Measurements from ENCODE around the gene CELF4. TPM values are rescaled to one million over a fixed set of nuclear protein-coding genes. Genes with fewer than 3 reads are reported as not detected.

CELF4 gene
- total RNA-seq, 8 experiments from 2014 or later, result 3.0 to 59.9 (median 38.7) TPM

DNA sequence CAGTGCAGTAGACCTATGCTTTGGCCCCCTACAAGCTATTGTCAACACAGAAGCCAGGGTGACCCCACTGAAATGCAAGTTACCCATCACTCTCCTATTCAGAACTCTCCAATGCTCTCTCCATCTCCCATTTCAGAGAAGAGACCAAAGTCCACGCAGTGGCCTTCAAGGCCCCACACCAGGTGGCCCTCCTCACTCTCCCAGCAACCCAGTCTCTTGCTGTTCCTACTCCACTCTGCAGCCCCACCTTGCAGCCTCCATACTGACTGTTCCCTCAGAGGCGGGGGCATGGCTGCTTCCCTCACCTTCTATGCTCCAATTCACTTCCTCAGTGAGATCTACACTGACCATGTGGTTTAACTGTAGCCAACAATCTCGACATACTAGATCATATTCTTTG, 313.3 kb downstream of the CELF4 start:
- H3K27ac ChIP-seq, result no peak overlapping the region
- no peak overlapping the region for H3K4me3 ChIP-seq
- 30 to 100% (median 71%) methylated on average over 1 to 3 of the region's 3 CpGs; no CpG with 5 or more reads in 2 of the 10 experiments for WGBS, 10 experiments
- ATAC-seq (replicated peaks in 6 of 8), result no peak
- peaks cover 9 to 11% of the 10 kb centered on the region in 2 donors for H3K4me1 ChIP-seq (replicated peaks in 1 of 2)
- in situ Hi-C loops (cut with MboI; ENCODE audit: low pct_unique_long_range_greater_than_20kb in 2 of 9, low sequenced_read_pairs in 9 of 9, unreplicated experiment in 9 of 9), result no loop called here

DNA sequence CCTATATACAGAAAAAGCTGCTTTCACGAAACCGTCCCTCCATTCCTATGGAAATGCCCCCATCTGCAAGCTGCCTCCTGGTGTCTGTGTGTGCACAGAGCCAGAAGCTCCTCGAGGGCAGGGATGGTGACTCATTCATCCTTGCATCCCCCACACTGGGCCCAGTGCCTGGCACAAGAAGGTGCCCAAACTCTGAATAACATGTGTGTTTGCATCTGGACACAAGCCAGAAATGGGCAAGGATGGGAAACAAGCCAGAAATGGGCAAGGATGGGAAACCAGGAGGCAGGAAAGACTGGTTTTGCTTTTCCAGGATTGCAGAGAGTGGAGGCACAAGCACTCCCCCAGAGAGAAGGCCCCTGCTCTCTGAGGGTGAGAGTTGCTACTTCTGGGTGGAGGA, 313.9 kb downstream of the CELF4 start:
- Histone ChIP-seq H3K4me1 (replicated peaks in 1 of 2) (peaks cover 9 to 11% of the 10 kb centered on the region in 2 donors), H3K4me3 (no peak overlapping the region), H3K27ac (no peak overlapping the region)
- in situ Hi-C loops (cut with MboI; ENCODE audit: low pct_unique_long_range_greater_than_20kb in 2 of 9, low sequenced_read_pairs in 9 of 9, unreplicated experiment in 9 of 9), result no loop called here
- ATAC-seq (replicated peaks in 6 of 8), result no peak
- 65 to 100% (median 67%) methylated on average over 2 to 3 of the region's 3 CpGs; no CpG with 5 or more reads in 7 of the 10 experiments for WGBS, 10 experiments

- in situ Hi-C loops (cut with MboI; ENCODE audit: low pct_unique_long_range_greater_than_20kb in 2 of 9, low sequenced_read_pairs in 9 of 9, unreplicated experiment in 9 of 9), result loop anchor here in 1 of 9 experiments (25.0 kb wide), 1 partner anchor 238 kb away; no protein-coding TSS in a partner anchor
- Histone ChIP-seq H3K4me1 (replicated peaks in 1 of 2) (peaks cover 9 to 11% of the 10 kb centered on the region in 2 donors), H3K27ac (no peak overlapping the region), H3K4me3 (no peak overlapping the region)
- WGBS, 10 experiments, result 78 to 100% (median 90%) methylated on average over 1 to 5 of the region's 6 CpGs; no CpG with 5 or more reads in 5 of the 10 experiments
- ATAC-seq (replicated peaks in 6 of 8), result peak in 1 of 8 experiments; percentile 9
Measured at GRCh38 chr18:37249895-37250618, 315.5 kb downstream of the CELF4 start.

DNA sequence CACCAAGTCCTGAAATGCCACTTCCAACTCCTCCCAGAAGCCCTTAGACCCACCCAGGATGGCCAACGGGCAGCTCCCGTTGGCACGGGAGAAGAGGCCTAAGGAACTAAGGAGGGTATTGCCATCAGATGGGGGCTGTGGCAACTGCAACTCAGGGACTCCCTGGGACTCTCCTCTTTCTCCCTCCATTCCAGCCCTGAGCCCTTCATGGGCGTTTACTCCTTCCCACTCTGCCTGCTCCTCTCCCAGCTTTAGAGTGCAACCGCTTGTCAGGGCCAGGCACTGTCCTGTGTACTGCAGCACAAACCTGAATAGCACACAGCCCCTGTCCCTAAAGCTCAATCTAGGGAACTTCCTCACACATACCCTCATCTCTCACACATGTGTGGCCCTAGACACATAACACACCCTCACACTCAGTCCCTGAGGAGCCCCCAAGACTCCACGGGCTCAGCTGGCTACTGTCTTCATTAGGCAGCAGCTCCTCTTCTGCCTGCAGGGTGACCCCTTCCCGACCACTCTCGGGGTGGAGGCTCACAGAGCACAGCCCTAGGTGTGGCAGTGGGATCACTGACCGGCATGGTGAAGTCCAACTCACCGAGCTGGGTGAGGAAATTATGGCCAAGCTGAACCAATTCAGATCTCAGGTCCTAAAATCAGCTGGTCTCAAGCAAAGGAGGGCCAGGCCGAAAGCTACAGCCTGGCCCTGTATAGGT, 316.3 kb downstream of the CELF4 start:
- no peak for ATAC-seq (replicated peaks in 6 of 8)
- in situ Hi-C loops (cut with MboI; ENCODE audit: low pct_unique_long_range_greater_than_20kb in 2 of 9, low sequenced_read_pairs in 9 of 9, unreplicated experiment in 9 of 9), result loop anchor here in 1 of 9 experiments (25.0 kb wide), 1 partner anchor 237 kb away; no protein-coding TSS in a partner anchor
- 14 to 80% (median 65%) methylated on average over 1 to 8 of the region's 11 CpGs; no CpG with 5 or more reads in 3 of the 10 experiments for WGBS, 10 experiments
- Histone ChIP-seq H3K4me1 (replicated peaks in 1 of 2) (peaks cover 7 to 11% of the 10 kb centered on the region in 2 donors), H3K27ac (no peak overlapping the region), H3K4me3 (no peak overlapping the region)

DNA sequence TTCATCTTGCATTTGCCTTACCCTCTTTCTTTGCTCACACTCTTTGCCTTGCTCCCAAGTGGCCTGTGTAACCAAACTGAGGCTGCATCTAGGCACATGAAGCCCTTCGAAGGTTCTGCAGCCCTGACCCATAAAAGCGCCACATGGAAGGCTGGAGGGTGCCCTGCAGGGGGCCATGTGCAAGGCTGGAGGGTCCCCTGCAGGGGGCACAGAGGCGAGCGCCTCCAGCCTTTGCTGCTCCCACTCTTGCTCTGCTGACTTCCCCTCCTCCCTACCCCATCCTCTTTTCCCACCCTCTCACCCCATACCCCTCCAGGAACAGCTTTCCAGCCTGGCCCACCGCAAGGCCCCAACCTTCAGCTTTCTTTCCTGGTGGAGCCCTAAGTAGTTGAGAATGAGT, 317.3 kb downstream of the CELF4 start:
- WGBS, 10 experiments, result 83% methylated on average over 2 of the region's 5 CpGs; no CpG with 5 or more reads in 9 of the 10 experiments
- ATAC-seq (replicated peaks in 6 of 8), result no peak
- in situ Hi-C loops (cut with MboI; ENCODE audit: low pct_unique_long_range_greater_than_20kb in 2 of 9, low sequenced_read_pairs in 9 of 9, unreplicated experiment in 9 of 9), result loop anchor here in 1 of 9 experiments (25.0 kb wide), 1 partner anchor 236 kb away; no protein-coding TSS in a partner anchor
- H3K4me3 ChIP-seq, result no peak overlapping the region
- H3K4me1 ChIP-seq (replicated peaks in 1 of 2), result peaks cover 6 to 7% of the 10 kb centered on the region in 2 donors
- no peak overlapping the region for H3K27ac ChIP-seq

DNA sequence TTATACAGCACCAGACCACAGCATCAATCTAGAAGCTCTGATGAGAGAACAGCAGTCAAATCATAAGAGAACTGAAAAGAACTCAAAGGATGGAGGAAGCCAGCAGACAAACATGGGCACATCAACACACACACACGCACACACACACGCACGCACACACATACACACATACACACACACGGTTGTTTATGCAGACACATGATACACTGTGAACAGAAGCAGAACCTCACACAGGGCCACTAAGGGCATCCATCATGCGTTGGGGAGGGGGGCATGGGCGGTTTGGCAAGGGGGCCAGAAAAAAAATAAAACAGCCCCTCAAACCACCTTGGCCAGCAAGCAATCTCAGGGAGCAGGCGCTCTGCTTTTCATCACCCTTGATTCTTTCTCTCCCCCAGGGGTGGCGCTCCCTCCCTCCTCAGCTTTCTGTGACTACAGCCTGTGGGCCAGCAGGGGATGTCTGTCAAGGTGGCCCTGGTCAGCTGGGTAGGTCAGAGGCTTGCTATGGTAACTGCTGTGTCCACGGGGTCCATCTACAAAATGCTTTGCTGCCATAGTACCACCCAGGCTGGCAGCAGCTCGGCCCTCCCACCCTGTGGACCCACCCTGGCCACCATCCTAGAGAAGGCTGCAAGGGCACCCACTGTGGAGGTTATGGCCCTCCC, 318.0 kb downstream of the CELF4 start:
- Histone ChIP-seq H3K4me1 (replicated peaks in 1 of 2) (peaks cover 0 to under 1% of the 10 kb centered on the region in 2 donors), H3K4me3 (no peak overlapping the region), H3K27ac (no peak overlapping the region)
- in situ Hi-C loops (cut with MboI; ENCODE audit: low pct_unique_long_range_greater_than_20kb in 2 of 9, low sequenced_read_pairs in 9 of 9, unreplicated experiment in 9 of 9), result loop anchor here in 1 of 9 experiments (25.0 kb wide), 1 partner anchor 235 kb away; no protein-coding TSS in a partner anchor
- peak in 1 of 8 experiments; percentile 24 for ATAC-seq (replicated peaks in 6 of 8)
- 47 to 100% (median 60%) methylated on average over 1 to 2 of the region's 10 CpGs; no CpG with 5 or more reads in 7 of the 10 experiments for WGBS, 10 experiments

- in situ Hi-C loops (cut with MboI; ENCODE audit: low pct_unique_long_range_greater_than_20kb in 2 of 9, low sequenced_read_pairs in 9 of 9, unreplicated experiment in 9 of 9), result loop anchor here in 1 of 9 experiments (25.0 kb wide), 1 partner anchor 235 kb away; no protein-coding TSS in a partner anchor
- H3K4me1 ChIP-seq (replicated peaks in 1 of 2), result no peaks in the 10 kb centered on the region
- H3K27ac ChIP-seq, result no peak overlapping the region
- WGBS, 10 experiments, result 59 to 95% (median 91%) methylated on average over 4 to 13 of the region's 13 CpGs
- no peak for ATAC-seq (replicated peaks in 6 of 8)
- no peak overlapping the region for H3K4me3 ChIP-seq
Measured at GRCh38 chr18:37246779-37247340, 318.7 kb downstream of the CELF4 start.

DNA sequence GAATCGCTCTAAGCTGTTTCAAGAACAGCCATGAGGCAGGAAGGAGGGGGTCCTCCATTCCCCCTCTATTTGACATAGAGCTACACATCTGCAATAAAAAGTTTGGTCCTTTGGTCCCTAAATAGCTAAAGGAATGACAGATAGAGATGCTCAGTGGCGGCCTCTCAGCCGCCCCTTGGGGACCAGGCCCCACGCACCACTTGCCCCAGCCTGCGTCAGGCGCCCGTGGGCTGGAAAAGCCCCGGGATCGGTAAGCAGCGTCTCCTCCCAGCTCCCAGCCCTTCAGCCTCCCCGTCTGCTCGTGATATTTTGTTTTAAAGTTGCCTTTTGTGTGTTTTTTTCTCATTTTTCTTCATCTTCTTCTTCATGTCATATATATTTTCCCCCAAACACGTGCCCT, 321.0 kb downstream of the CELF4 start:
- ATAC-seq (replicated peaks in 6 of 8), result no peak
- in situ Hi-C loops (cut with MboI; ENCODE audit: low pct_unique_long_range_greater_than_20kb in 2 of 9, low sequenced_read_pairs in 9 of 9, unreplicated experiment in 9 of 9), result loop anchor here in 1 of 9 experiments (25.0 kb wide), 1 partner anchor 232 kb away; no protein-coding TSS in a partner anchor
- WGBS, 10 experiments, result 64 to 100% (median 90%) methylated on average over 1 to 13 of the region's 13 CpGs; no CpG with 5 or more reads in 1 of the 10 experiments
- Histone ChIP-seq H3K27ac (no peak overlapping the region), H3K4me1 (replicated peaks in 1 of 2) (no peaks in the 10 kb centered on the region), H3K4me3 (no peak overlapping the region)

DNA sequence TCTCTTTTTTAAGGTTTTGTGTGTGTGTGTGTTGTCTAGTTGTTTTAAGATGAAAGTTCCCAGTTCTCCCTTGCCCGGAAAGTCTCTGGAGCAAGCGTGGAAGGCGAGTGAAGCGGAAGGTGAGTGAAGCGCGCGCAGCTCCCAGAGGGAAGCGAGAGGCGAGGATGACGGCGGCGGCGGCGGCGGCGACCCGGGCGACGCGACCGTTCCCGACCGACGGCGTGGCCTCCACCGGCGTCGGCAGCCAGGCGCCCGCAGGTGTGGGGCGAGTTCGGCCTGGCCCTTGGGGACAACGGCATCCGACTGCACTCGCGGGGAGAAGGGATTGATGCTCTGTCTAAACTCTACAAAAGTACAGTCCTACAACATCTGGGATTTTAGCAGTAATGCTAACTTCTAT, 321.9 kb downstream of the CELF4 start:
- Histone ChIP-seq H3K27ac (no peak overlapping the region), H3K4me3 (no peak overlapping the region), H3K4me1 (replicated peaks in 1 of 2) (no peaks in the 10 kb centered on the region)
- peak in 1 of 8 experiments; percentile 19 for ATAC-seq (replicated peaks in 6 of 8)
- WGBS, 10 experiments, result 7 to 79% (median 39%) methylated on average over 4 to 36 of the region's 36 CpGs; no CpG with 5 or more reads in 2 of the 10 experiments
- in situ Hi-C loops (cut with MboI; ENCODE audit: low pct_unique_long_range_greater_than_20kb in 2 of 9, low sequenced_read_pairs in 9 of 9, unreplicated experiment in 9 of 9), result loop anchor here in 1 of 9 experiments (25.0 kb wide), 1 partner anchor 231 kb away; no protein-coding TSS in a partner anchor

DNA sequence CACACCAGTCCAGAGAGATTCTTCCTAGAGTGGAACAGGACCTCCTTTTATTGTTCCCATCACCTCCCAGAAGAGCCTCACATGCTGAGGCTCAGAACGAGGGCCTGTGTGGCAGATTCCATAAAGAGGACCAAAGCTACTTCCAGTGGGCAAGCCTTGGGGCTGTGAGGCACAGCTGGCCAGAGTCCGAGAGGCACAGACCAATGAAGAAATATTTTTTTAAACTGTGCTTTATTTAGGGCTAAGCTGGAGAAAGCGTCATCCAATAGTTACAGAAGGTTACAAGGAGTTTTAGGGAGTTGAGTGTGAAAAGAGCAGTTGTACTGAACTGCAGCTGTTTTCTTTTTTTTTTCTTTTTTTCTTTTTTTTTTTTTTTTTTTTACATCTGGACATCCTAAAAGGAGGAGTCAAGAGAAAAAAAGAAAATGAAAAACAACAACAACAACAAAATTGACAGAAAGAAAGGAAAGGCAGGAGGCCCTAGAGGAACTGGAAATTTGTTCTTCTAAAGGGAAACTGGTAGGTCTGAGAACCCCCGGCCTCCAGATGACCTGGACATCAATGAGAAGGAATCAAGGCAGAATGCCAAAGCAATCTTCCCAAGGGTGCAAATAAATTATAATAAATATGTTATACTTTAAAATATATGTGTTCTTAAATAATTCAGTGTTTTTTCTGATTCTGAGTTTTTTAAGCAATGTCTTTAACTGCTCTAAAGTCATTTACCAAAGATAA, 322.6 kb downstream of the CELF4 start:
- in situ Hi-C loops (cut with MboI; ENCODE audit: low pct_unique_long_range_greater_than_20kb in 2 of 9, low sequenced_read_pairs in 9 of 9, unreplicated experiment in 9 of 9), result loop anchor here in 1 of 9 experiments (25.0 kb wide), 1 partner anchor 231 kb away; no protein-coding TSS in a partner anchor
- no peak for ATAC-seq (replicated peaks in 6 of 8)
- no peaks in the 10 kb centered on the region for H3K4me1 ChIP-seq (replicated peaks in 1 of 2)
- no peak overlapping the region for H3K4me3 ChIP-seq
- WGBS, 10 experiments, result 58 to 100% (median 88%) methylated on average over 1 to 4 of the region's 4 CpGs; no CpG with 5 or more reads in 1 of the 10 experiments
- H3K27ac ChIP-seq, result no peak overlapping the region

- no peak for ATAC-seq (replicated peaks in 6 of 8)
- in situ Hi-C loops (cut with MboI; ENCODE audit: low pct_unique_long_range_greater_than_20kb in 2 of 9, low sequenced_read_pairs in 9 of 9, unreplicated experiment in 9 of 9), result loop anchor here in 1 of 9 experiments (25.0 kb wide), 1 partner anchor 230 kb away; no protein-coding TSS in a partner anchor
- H3K27ac ChIP-seq, result no peak overlapping the region
- H3K4me3 ChIP-seq, result no peak overlapping the region
- no peaks in the 10 kb centered on the region for H3K4me1 ChIP-seq (replicated peaks in 1 of 2)
- 7 to 75% methylated on average over 2 to 3 of the region's 6 CpGs; no CpG with 5 or more reads in 8 of the 10 experiments for WGBS, 10 experiments
Measured at GRCh38 chr18:37242091-37242490, 323.5 kb downstream of the CELF4 start.
